HG03175 (cell line): ENCODE measurements around the gene GFAP.
"Not testable (repeated sequence)": the region's sequence is repeated elsewhere in the genome, so short reads cannot be mapped to it uniquely, and the experiment has no call there.

Source experiments
- ATAC-seq: cut with Tn5 transposase; IDR thresholded peaks from one replicate; pipeline ENCODE4 v1.9.1; 2021; ENCODE audit warnings: mild to moderate bottlenecking, moderate library complexity; ENCODE audit not compliant: unreplicated experiment

The GFAP gene

DNA sequence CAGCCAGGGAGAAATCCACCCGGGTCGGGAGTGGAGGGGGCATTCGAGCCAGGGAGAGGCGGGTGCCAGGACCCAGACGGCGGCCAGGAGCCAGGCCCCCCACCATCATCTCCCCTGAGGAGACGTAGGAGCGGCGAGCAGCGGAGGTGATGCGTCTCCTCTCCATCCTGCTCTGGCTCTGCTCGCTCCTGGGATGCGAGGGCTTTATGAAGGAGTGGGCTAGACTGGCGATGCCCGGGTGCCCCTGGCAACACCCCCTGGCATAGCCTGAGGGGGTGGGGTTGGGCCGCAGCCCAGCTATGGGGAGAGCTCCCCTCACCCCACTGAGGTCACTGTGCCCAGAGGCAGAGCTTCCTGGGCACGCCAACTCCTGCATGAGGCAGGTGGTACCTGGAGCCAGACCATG lies at the start of gene GFAP:
Gene GFAP, minus strand, starts transcription at position 180 of the 406 bp plus-strand sequence. Its CDS starts 14 bp downstream, at position 166.
- no peak for ATAC-seq

DNA sequence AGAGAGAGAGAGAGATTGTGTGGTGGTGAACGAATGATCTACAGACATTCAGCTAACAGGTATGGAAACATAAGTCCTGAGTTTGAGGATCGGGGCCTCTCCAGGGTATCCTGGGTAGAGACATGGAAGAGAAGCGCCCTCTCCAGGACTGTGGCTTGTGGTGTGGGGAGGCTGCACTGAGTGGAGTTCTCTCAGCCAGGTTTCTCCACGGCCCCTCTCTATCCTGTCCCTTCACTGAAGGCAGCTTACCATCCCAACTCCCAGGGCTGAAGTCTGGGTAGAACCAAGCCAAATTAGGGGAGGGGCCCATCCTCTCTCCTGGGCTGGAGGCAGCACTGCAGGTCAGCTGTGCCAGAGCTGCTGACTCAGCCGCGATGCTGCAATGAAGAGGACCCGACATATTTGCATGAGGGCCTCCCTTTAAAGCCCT lies 46.6 kb upstream of the GFAP start:
- no peak for ATAC-seq

DNA sequence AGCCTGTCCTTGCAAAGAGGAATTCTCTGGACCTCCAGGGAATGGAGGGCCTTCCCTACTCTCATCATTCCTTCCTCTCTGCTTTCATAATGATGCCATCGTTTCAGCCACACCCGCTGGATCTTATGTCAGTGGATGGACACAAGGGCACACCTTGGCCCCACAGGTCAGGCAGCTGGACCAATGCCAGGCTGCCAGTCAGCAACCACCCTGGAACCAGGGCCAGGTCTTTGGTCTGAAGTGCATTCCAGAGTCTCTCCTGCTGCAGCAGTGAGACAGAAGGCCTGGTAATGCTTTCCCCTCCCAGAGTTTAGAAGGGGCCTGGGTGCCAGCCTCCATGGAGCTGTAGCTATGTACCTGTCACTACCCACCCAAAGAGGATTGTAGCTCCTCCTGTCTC lies 45.4 kb upstream of the GFAP start:
- ATAC-seq, result no peak

DNA sequence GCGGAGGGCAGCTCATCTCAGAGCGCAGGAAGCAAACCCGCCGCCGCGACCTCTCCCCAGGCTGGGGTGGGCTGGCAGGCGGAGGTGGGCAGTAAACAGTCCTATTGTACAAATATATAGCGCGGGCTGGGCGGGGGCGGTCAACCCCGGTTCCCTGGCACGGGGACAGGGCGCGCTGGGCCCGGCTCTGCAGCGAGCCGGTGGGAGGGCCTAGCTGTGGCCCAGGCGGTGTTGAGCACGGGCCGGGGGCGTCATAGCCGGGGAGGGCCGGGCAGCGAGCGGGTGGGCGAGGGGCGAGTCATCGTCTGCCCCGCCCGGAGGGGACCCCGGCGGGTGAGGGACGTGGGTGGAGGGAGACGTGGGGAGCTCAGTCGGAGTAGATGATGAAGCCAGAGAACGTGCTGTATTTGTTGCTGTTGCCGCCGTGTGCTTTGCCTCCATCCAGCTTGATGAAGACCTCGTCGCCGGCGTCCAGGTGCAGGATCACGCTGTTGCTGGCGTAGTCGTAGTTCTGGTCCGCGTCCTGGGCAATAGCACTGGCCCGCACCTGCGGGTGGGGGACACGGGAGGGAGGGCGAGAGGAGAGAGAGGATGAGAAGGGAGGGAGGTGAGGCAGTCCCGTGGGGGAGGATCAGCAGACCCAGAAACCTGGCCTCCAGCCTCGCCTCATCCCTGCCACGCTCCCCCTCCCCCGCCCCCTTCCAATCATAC lies 44.7 kb upstream of the GFAP start:
- no peak for ATAC-seq

DNA sequence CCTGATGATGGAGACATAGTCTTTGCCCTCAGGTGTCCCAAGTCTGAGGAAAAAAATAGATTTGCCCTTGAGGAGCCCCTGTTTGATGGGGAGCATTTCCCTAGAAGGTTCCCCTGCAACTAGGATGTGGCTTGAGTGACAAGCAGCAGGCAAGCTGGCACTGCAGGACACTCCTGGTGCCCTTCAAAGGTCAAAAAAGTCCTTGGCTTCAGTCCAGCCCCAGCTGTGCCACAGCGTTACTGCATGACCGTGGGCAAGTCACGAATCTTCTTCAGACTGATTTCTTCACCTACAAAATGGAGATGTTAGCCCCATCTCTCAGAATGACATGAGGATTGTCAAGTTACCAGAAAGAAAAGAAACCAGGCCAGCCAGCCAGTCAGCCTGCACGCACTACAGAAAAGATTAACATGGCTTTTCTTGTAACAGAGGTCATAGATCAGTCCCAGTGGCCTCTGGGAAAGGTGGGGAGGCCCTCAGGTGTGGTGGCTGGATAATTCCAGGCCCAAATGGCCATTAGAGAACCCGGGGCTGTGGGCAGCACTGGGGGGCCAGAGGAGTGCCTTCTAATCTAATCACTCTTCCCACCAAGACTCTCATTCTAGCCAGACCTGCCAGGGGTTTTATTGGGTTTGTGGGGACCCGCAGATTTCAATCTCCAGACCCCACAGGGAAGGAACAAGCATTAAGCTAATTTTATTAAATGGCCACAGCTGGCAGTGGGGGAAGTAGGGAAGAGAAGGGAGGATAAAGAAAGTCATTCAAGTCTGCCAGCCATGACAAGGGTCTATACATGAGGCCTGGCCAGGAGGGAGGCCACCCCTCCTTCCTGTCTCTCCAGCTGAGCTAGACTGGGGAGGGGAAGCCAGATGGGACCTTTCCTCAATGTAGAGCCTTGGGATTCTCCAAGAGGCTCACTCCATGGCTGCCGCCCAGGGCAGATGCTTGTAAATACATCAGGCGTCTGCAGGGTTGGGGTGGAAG lies 42.0 kb upstream of the GFAP start:
- ATAC-seq, result no peak

DNA sequence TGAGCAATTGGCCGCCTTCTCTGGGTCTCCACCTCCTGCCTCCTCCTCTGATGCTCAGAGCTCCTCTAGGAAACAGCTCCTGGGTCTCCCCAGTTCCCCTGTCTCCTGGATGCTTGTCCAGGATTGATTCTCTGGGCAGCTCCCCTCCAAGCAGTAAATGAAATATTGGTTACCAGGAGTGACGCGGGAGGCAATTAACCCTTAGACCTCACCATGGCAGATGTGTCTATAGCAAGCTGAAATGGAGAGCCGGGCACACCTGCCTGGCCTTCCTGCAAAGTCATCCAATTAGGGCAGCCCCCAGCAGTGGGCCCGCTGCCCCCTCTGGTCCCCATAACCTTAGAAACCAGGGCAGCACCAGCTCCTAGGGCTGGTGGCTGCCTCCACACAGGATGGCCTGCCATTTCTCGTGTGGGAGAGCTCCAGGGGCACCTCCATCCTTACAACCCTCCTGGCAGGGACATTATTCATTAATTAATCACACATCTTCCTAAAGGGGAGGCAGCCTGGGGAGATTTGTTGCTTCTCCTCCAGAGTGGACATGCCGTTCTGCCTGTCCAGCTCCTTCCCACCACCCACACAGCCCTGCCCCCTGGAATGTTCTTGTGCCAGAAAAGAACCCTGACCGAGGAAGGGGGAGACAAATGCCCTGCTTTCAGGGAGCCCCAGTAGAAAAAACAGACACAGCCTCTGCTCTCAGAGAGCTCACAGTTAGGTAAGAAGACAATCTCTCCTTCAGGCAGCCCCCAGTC lies 40.5 kb upstream of the GFAP start:
- no peak for ATAC-seq

DNA sequence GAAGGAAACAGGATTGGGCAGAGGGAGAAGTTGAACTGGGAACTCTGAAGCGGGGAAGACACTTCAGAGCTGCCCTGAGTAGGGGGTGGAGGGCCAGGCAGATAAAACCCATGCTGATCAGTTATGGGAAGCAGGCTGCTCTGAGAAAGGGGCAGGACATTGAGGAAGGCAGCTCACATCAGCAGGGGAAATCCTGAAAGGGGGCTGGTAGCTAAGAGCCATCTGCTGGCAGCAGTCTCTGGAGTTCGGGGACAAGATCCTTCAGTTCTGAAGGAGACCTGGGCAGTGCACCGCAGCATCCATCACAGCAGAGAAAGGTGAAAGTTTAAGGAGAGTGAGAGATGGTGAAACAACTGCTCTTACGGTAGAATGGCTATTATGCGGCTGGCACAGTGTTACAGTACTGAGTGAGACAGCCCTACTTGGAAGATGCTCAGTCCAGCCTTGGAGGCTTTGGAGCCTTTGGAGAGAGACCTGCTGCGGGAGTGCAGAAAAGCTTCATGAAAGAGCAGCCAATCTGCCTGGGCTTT lies 37.7 kb upstream of the GFAP start:
- no peak for ATAC-seq

DNA sequence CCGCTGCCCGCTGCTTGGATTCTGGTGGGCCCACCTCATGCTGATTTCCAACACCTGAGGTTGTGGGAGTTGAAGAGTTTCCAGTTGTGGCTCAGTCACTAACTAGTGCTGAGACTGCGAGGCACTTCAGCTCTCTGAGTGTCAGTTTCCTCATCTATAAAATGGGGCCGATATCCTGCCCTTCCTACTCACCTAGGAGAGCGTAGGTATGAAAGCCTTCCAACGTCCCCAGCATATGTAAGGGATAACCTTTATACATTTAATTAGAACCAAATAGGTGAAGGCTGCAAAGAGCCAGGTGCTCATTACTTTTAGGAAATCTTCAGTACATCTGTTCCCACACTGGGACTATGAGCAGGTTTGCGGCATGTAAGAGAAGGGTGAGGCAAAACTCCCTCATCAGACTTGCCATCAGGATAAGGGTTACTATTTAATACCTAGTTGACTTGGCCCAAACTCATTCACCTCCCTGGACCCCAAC lies 33.1 kb upstream of the GFAP start:
- ATAC-seq, result no peak

DNA sequence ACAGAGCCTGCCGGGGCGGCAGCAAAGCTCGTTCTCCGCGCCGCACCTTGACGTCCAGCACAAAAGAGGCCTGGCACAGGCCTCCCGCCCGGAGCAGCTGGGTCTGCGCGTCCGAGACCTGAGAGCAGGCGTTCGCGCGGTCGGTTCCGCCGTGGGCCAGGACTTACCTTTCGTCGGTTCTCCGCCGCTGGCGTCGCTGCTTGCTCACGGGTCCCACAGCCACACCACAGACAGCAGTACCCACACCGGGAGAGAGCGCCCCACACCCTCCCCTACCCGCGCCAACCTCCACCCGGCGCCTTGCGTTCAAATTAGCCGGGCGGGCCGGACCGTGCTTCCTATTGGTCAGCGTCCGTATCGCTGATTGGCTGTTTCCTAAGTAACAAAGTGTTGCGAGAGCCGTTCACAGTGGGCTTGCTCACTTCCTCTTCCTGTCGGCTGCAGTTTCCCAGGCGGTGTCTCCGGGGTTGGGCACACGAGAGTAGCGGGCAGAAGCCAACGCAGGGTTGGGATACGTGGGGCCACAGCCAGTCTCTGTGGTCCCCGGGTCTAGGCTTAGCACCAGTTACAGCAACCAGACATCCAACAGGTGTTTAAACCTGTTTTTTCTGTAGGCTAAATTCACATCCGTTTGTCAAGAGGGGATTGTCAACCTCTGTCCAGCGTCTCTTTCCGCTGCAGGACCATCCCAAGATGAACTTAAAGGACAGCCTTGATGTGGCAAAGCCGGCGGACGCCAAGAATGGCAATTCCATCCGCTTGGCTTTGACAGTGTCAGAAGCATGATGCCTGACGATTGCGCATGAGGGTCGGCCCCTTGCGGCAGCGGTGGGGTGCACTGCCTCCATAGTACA lies 32.4 kb upstream of the GFAP start, which contains the start of gene KIF18B:
Gene KIF18B, minus strand, starts transcription at position 313 of the 854 bp plus-strand sequence. CDS start 11,429 bp downstream, outside the sequence.
- peak; percentile 96 for ATAC-seq

DNA sequence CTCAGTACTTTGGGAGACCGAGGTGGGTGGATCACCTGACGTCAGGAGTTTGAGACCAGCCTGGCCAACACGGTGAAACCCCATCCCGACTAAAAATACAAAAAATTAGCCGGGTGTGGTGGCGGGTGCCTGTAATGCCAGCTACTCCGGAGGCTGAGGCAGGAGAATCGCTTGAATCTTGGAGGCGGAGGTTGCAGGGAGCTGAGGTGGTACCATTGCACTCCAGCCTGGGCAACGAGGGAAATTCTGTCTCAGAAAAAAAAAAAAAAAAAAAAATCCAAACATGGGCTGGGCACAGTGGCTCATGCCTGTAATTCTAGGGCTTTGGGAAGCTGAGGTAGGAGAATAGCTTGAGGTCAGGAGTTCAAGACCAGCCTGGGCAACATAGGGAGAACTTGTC lies 30.4 kb upstream of the GFAP start:
- ATAC-seq, result not testable (repeated sequence)

DNA sequence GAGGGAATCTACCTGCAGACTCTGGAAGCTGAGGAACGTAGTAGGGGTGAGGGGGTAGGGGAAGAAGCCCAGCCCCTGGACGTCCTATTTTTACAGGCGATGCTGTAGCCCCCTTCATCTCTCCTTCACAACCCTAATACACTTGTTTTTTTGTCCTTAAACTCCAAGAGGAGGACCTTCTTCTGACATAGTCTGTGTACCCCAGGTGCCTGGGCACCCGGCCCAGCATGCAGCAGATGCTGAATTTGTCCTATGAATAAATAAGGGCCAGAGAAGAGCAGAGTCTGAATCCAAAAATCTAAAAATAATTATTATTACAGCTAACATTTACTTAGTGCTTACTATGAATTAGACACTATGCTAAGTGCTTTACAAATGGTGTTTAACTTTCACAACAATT lies 27.2 kb upstream of the GFAP start:
- ATAC-seq, result no peak

DNA sequence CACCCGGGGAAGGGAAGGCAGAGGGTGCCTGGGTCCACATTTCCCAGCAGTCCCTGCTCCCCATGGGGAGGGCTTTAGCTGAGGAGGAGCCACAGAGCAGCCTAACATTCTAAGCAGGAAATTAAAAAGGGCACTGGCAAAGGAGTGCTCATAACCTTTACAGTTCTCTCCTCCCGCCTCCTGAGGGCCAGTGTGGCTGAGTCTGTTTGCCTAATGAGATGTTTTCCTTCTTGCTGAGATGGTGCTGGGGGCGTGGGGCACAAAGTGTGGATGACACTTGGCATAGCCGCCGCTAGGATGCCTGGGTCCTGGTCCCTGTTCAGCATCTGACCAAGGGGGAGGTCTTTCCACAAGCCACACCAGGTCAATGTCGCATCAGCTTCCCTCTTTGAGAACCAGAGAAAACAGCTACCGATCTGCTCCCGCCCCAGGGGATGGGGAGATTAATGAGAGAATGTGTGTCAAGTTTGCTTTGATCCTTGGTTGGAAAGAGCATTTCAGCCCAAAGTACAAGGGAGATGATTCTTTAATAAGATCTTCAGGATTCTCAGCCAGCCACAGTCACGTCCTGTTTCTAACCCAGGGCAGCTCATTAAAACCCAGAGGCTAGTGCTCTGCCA lies 26.5 kb upstream of the GFAP start:
- no peak for ATAC-seq

DNA sequence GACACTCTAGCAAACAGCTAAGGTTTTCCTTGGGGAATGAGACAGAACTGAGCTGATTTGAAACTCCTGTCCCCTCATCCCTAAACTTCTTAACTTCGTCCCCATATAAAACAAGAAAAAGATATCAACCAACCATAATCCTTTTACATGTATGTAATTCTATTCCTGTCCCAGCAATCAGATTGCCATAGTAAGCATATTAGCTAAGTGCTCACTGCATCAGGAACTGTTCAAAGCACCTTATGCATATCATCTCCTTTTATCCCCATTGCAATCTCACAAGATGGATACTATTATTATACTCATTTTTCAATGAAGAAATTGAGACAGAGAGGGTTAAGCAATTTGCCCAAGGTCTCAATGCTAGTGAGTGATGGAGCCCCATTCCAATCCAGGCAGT lies 25.5 kb upstream of the GFAP start:
- ATAC-seq, result no peak

DNA sequence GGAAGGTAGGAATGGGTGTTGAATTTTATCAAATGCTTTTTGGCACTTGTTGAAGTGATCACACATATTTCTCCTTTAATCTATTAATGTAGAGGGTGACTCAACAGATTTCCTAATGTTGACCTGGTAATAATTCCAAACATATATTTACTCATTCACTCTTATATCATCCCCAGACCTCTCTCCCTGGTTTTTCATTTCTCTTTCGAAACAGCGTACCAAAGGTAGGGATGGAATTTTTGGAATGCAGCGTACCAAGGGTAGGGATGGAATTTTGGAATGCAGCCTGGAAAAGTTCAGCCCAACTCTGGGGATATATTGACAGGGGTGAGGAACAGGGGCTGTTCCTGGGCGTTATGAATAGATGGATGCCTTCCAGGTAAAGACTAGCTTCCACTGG lies 25.0 kb upstream of the GFAP start:
- ATAC-seq, result no peak

DNA sequence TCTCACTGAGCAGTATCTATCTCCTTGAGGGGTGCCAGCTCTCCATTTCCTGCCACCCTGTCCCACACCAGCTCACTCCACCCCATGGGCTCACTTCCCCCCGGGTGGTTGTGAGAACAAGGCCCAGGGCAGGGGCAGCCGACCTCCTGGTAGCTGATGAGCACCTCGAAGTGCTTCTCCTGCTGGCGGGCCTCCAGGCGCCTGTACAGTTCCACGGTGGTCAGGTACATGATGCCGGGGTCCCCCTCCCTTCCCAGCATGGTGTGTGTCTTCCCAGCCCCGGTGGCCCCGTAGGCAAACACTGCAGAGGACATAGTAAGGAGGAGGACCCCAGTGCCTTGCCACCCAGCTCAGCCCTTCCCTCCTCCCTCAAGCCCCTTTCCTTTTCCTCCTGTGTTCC lies 19.8 kb upstream of the GFAP start:
- ATAC-seq, result no peak

DNA sequence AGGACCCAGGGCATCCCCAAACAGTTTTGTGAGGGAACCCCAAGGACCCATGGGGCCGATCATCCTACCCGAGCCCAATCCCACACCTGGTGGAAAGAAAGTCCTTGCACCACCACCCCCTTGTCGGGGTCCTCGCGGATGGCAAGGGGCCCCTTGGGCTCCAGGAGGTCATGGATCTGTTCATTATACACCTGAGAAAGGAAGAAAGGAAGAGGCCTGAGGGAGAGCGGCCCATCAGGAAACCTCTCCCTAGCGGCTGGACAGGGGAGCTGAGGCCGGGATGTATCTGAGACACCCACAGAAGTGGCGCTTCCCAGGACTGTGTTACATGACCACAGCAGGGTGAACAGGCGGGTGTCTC lies 19.4 kb upstream of the GFAP start:
- no peak for ATAC-seq

DNA sequence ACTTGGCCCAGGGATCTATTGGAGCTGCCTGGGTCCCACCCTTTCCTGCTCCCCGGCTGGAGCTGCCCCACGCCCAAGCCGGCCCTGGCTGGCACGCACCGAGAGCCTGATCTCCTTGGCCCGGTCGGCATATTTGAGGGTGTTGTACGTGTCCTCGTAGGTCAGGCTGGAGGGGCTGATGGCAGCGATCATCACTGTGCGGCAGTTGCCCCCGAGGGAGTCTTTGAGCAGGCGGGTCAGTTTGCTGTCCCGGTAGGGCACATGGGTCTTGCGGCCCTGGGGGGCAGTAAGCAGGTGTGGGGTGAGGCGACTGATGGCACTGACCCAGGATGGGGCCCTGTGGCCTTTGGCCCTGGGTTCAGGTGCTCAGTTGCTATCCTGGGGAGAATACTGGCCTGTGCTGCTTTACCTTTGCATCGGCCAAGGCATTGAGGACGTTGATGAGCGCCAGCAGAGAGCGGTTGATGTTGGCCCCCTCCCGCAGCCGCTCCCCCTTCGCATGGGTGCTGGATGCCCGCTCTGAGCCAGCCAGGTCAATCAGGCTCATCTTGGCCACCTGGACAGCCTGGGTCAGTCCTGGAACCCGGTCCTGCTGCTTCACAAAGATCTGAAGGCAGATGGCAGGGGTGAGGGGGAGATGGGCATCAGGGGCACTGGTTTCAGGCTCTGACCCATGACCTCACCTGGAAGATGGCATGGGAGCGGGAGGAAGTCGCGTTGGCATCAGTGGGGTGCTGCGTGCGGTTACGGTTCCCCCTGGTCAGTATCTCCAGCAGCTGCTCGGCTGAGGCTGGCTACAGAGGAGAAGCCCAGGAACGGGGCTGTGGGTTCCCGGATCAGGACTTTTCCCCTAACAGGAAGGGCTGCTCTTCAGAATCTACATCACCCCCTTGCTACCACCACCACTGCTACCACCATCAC lies 18.8 kb upstream of the GFAP start:
- no peak for ATAC-seq

DNA sequence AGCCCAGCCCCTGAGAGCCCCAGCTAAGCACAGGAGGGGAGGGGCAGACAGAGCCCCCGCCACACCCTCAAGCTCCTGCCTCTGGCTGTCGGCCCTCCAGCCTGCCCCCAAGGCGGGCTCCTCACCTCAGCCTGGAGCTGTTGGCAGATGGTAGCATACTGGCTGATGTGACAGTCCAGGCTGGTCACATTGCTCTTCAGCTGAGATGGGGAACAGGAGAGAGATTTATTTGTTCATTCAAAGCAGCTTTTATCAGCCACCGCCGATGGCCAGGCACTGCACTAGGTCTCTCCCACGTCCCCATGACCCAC lies 17.4 kb upstream of the GFAP start:
- ATAC-seq, result no peak
